Activated T-cell treated with anti-CD3 and anti-CD28 coated beads, Interleukin-2, amount 50 U/mL, for 48 hours (primary cell): ENCODE data around the gene C2orf81.
"Not testable (repeated sequence)": the region's sequence is repeated elsewhere in the genome, so short reads cannot be mapped to it uniquely, and the experiment has no call there.

ENCODE experiments used
- DNase-seq, 2 experiments: peaks; one replicate each; pipeline ENCODE4 v3.0.0-alpha.2; 2020

Gene C2orf81

GRCh38 chr2:74442483-74443297 is 21.3 kb upstream of the C2orf81 start:
- DNase-seq: not testable (repeated sequence)

- peak; percentile 52 to 61 for DNase-seq
These were observed 20.5 kb upstream of the C2orf81 start, which contains the start of gene RTKN for GRCh38 chr2:74441690-74442482. Gene RTKN (minus strand): TSS chr2:74441937. CDS start chr2:74441816, 121 bp downstream.

DNA sequence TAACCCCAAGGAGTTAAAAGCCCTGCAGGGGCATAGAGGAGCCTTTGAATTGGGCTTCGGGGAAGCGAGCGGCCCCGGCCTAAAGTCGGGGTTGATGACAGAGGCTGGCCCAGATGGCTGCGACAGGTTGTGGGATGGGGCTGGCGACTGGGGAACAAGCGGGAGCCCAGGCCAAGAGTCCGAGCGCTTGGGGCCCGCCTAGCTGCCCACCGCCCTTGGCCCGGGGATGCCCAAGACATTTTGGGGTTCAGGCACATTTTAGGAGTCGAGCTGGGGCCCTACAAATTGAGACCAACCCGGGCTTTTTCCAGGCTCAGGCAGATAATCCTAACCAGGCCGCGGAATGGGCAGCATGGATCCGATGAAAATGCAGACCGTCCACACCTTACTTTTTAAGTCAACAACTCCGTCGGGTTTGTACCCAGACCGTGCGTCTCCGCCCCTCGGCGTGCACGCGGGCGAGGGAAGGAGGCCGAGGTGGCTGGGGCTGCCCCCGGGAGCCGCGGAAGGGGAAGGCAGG is 19.8 kb upstream of the C2orf81 start:
- DNase-seq: no peak

- DNase-seq: peak; percentile 67 to 75
These were observed 19.2 kb upstream of the C2orf81 start for GRCh38 chr2:74440378-74441169.

GRCh38 chr2:74439803-74440377 is 18.5 kb upstream of the C2orf81 start:
- no peak for DNase-seq

GRCh38 chr2:74439373-74439772 is 18.0 kb upstream of the C2orf81 start:
- no peak for DNase-seq

DNA sequence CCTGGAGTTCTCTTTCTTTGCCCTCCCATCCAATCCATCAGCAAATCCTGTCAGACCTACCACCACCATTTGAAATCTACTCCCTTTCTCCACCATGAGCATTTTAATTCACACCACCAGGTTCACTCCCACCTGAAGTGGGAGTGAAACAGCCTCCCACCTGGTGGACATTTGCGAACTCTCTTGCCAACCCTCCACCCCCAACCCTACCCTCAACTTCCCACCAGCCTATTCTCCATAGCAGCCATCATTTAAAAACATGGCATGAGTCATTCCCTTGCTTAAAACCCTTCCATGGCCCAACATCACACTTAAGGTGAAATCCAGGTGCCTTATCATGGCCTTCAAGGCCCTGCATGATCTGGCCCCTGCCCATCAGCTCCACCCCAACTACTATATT is 16.8 kb upstream of the C2orf81 start:
- no peak for DNase-seq

- no peak for DNase-seq
These were observed 15.7 kb upstream of the C2orf81 start for GRCh38 chr2:74436848-74437695.

DNA sequence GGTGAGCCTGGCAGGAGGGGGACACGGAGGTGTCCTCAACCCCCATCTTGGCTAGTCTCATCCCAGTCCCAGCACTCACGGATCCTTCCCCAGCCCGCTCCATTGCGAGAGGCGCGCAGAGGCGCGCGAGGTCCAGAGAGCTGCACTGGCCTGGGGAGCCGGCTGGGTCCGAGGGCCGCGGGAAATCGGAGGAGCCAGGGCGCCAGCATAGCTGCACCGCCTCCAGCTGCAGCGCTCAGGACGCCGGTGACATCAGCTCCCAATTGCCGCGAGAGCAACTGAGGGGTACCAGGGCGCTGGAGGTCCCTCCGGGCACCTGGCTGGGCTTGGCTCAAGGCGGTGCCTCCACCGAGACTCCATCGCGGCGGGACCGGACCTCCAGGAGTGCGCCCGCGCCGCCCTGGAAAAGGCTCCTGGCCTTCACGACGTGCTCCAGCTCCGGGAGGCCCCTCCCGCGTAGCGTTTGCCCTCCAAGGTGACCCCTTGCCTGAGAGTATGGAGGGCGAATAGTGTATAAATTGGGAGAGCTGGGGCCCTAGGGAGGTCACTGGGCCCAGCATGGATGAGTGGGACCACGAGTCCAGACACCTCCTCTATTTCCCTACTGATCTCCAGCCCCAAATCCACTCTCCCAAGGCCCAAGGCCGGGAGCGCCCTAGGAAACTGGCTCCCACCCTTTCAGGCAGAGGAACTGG is 14.8 kb upstream of the C2orf81 start:
- DNase-seq: no peak

- DNase-seq: no peak
These were observed 9.1 kb upstream of the C2orf81 start for GRCh38 chr2:74430502-74430901.

DNA sequence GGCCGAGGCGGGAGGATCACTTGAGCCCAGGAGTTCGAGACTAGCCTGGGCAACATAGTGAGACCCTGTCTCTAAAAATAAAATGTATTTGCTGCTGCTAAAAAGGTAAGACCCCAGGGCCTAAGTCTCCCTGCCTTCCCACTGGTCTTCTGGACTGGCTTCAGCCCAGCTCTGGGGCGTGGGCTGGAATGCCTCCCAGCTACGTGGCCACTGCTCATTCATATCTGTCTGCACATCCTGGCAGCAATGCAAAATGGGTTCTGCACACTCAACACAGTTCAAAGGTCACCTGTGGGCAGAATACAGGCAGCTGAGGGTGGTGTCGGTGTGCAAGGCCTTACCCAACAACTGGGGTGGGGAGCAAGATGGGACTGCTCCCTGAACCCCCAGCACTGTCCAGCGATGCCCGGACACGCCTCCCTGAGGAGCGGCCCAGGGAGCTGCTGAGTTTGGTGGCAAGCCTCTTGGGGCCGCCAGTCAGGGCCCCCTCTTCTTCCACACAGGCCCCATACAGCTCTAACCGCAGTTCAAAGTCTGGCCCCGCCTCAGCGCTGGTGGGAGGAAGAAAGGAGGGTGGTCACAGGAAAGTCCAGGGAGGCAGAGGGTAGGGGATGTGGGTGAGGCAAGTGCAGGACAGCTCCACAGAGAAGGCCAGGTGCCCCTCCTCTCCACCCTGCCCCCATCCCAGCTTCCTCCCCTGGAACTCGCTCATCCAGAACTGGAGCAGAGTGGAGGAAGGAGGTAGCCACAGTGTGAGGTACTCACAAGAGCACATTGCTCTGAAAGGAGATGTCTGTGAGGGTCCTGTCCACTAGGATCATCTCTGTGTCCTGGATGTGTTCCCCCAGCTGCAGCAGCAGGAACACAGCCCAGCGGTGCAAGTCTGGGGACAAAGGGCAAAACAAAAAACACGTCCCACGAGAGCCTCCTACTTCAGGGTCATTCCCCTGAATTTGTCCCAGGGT is 8.3 kb upstream of the C2orf81 start:
- no peak for DNase-seq

GRCh38 chr2:74428675-74429074 is 7.3 kb upstream of the C2orf81 start:
- no peak for DNase-seq

- no peak for DNase-seq
These were observed 6.1 kb upstream of the C2orf81 start for GRCh38 chr2:74427551-74427950.

GRCh38 chr2:74426181-74426758 is 4.9 kb upstream of the C2orf81 start:
- DNase-seq: no peak

- DNase-seq: no peak
These were observed 4.1 kb upstream of the C2orf81 start for GRCh38 chr2:74425523-74425922.

DNA sequence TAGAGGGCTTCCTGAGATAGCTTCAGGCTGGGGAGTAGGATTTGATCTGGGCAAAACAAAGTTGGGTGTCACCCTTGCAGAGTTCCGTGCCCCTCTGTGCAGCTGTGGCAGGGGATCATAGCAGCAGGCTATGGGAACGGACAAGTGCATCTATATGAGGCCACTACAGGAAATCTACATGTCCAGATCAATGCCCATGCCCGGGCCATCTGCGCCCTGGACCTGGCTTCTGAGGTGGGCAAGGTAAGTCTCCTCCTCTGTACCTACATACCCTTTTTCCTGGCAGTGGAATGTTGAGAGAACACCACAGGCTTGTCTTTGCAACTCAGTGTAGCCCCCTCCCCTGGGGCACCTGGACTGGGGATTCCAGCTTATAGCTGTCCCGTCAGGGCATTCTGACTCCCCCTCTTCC is 3.6 kb upstream of the C2orf81 start:
- no peak for DNase-seq

- no peak for DNase-seq
These were observed 2.9 kb upstream of the C2orf81 start for GRCh38 chr2:74424139-74424992.
